ENCODE results near the gene LRFN5.

The LRFN5 gene

DNA sequence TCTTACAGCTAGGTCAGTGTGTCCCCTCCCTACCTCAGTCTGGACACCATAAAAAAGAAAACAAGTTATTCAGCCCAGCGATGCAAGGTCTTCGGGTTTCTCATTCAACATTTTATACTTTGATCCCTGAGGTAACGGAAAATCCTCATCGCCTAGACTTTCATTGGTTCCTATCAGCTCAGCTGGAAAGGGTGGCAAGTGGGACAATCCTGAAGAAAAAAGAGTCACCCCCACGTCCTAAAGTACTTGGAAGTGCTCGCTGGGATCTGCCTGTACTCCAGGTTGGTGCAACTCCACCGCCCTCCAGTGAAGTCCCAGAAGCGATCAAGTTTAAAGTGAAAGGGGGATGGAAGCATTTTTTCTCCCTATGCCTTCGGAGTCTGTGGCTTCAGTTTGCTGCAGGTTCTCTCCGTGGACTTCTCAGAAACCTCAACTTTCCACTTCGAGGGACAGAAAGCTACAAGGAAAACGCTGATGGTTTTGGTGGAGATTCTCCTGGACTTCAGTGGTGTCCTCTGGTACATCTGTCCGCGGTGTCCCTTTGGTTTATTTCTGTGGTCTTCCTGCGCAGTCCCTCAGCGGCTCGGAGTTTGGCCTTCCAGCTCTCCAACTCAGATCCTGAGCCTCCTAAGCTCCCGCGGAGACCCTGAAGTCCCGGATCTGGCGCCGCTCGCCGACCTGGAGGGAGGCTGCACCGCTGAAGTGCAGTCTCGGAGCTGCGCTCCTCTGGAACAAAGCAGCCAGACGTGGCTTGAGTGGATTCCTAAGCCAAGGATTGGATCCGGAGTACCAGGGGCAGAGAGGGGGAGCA lies 1.8 kb upstream of the LRFN5 start:
- H3K36me3 ChIP-seq (ENCODE audit: insufficient read depth, low read length): no peaks in the 10 kb centered on the region
- H3K9me3 ChIP-seq (ENCODE audit: insufficient read depth, low read depth, low read length): no peaks in the 10 kb centered on the region; the same call in 1 of the 2 replicates
- H4K20me1 ChIP-seq (ENCODE audit: insufficient read depth, low read length, poor library complexity, severe bottlenecking): no peaks in the 10 kb centered on the region
- no peaks in the 10 kb centered on the region for H3K27me3 ChIP-seq (ENCODE audit: insufficient read depth, low read length, poor library complexity, severe bottlenecking)
- no peak overlapping the region for H3K4me3 ChIP-seq (ENCODE audit: low read length, poor library complexity, severe bottlenecking)
- H3K4me1 ChIP-seq (ENCODE audit: insufficient read depth, low read length, poor library complexity, severe bottlenecking): no peaks in the 10 kb centered on the region
- no peak overlapping the region for H2AFZ ChIP-seq (ENCODE audit: low read length)
- no peak overlapping the region for H3K4me2 ChIP-seq (ENCODE audit: low read depth, low read length, poor library complexity, severe bottlenecking)
- no peaks in the 10 kb centered on the region for H3K9me2 ChIP-seq (replicated peaks; ENCODE audit: low read depth, low read length)
- TF ChIP-seq, protein P1, sequence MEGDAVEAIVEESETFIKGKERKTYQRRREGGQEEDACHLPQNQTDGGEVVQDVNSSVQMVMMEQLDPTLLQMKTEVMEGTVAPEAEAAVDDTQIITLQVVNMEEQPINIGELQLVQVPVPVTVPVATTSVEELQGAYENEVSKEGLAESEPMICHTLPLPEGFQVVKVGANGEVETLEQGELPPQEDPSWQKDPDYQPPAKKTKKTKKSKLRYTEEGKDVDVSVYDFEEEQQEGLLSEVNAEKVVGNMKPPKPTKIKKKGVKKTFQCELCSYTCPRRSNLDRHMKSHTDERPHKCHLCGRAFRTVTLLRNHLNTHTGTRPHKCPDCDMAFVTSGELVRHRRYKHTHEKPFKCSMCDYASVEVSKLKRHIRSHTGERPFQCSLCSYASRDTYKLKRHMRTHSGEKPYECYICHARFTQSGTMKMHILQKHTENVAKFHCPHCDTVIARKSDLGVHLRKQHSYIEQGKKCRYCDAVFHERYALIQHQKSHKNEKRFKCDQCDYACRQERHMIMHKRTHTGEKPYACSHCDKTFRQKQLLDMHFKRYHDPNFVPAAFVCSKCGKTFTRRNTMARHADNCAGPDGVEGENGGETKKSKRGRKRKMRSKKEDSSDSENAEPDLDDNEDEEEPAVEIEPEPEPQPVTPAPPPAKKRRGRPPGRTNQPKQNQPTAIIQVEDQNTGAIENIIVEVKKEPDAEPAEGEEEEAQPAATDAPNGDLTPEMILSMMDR (conservative IDR thresholded peaks at IDR 0.05; ENCODE audit: low read length): no peak
- no peak for TF ChIP-seq EZH2phosphoT487 (IDR thresholded peaks at IDR 0.05; ENCODE audit: borderline replicate concordance)
- H3K79me2 ChIP-seq (ENCODE audit: insufficient read depth, low read length): no peaks in the 10 kb centered on the region
- no peaks in the 10 kb centered on the region for H3F3A ChIP-seq (ENCODE audit: low read depth)
- H3K9ac ChIP-seq (ENCODE audit: low read depth, low read length, poor library complexity, severe bottlenecking): no peak overlapping the region

DNA sequence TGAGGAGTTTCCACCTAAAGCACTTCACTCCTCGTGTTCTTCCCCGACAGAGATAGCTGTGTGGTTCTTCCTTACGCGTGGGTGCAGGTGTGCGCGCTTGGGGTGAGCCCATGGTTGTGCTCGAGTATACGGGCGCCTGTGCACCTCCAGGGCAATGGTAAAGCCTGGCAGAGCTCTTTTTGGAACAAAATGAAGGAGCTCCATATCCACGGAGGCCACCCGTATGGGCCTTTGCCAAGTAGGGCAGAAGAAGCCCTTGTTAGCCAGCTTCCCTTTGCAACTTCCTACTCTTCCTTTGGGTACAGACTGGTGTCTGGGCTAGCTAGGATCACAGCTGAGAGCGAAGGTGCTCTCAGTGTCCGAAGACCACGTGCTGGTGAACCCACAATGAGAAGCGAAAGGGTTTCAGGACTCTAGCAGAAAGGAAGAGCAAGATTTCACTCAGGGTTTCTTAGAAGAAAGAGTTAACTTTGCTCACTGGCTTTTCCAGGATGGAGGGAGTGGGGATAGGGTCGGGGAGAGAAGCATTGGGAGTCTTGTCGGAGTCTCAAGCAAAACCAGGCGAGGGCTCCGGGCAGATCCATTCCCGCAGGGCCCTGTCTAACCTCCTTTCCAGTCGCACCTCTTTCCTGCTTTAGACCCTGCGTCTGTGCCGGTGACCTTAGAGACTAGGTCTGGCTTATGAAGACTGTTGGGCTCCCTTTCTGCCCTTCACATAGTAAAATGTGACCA lies 960 bp upstream of the LRFN5 start:
- Histone ChIP-seq H3K4me2 (ENCODE audit: low read depth, low read length, poor library complexity, severe bottlenecking) (no peak overlapping the region), H3K27me3 (ENCODE audit: insufficient read depth, low read length, poor library complexity, severe bottlenecking) (no peaks in the 10 kb centered on the region), H3K4me1 (ENCODE audit: insufficient read depth, low read length, poor library complexity, severe bottlenecking) (no peaks in the 10 kb centered on the region), H3F3A (ENCODE audit: low read depth) (no peaks in the 10 kb centered on the region), H3K9me2 (replicated peaks; ENCODE audit: low read depth, low read length) (no peaks in the 10 kb centered on the region), H3K9me3 (ENCODE audit: insufficient read depth, low read depth, low read length) (no peaks in the 10 kb centered on the region; the same call in 1 of the 2 replicates), H4K20me1 (ENCODE audit: insufficient read depth, low read length, poor library complexity, severe bottlenecking) (no peaks in the 10 kb centered on the region), H3K36me3 (ENCODE audit: insufficient read depth, low read length) (no peaks in the 10 kb centered on the region), H3K9ac (ENCODE audit: low read depth, low read length, poor library complexity, severe bottlenecking) (no peak overlapping the region), H3K4me3 (ENCODE audit: low read length, poor library complexity, severe bottlenecking) (no peak overlapping the region), H2AFZ (ENCODE audit: low read length) (no peak overlapping the region), H3K79me2 (ENCODE audit: insufficient read depth, low read length) (no peaks in the 10 kb centered on the region)
- TF ChIP-seq, protein P1 (conservative IDR thresholded peaks at IDR 0.05; ENCODE audit: low read length): no peak
- TF ChIP-seq EZH2phosphoT487 (IDR thresholded peaks at IDR 0.05; ENCODE audit: borderline replicate concordance): no peak

GRCh38 chr14:41606282-41606531 lies 469 bp upstream of the LRFN5 start:
- Histone ChIP-seq H3K4me3 (ENCODE audit: low read length, poor library complexity, severe bottlenecking) (no peak overlapping the region), H2AFZ (ENCODE audit: low read length) (no peak overlapping the region), H3K27me3 (ENCODE audit: insufficient read depth, low read length, poor library complexity, severe bottlenecking) (no peaks in the 10 kb centered on the region)

More at GRCh38 chr14:41606282-41606531, 469 bp upstream of the LRFN5 start:
- Histone ChIP-seq H3K9me2 (replicated peaks; ENCODE audit: low read depth, low read length) (no peaks in the 10 kb centered on the region), H3K9me3 (ENCODE audit: insufficient read depth, low read depth, low read length) (no peaks in the 10 kb centered on the region; the same call in 1 of the 2 replicates), H3K9ac (ENCODE audit: low read depth, low read length, poor library complexity, severe bottlenecking) (no peak overlapping the region), H3K4me2 (ENCODE audit: low read depth, low read length, poor library complexity, severe bottlenecking) (no peak overlapping the region), H3K79me2 (ENCODE audit: insufficient read depth, low read length) (no peaks in the 10 kb centered on the region), H3F3A (ENCODE audit: low read depth) (no peaks in the 10 kb centered on the region), H4K20me1 (ENCODE audit: insufficient read depth, low read length, poor library complexity, severe bottlenecking) (no peaks in the 10 kb centered on the region), H3K36me3 (ENCODE audit: insufficient read depth, low read length) (no peaks in the 10 kb centered on the region), H3K4me1 (ENCODE audit: insufficient read depth, low read length, poor library complexity, severe bottlenecking) (no peaks in the 10 kb centered on the region)
- TF ChIP-seq, protein P1 (conservative IDR thresholded peaks at IDR 0.05; ENCODE audit: low read length): no peak
- no peak for TF ChIP-seq EZH2phosphoT487 (IDR thresholded peaks at IDR 0.05; ENCODE audit: borderline replicate concordance)

Measured in Loucy (cell line).